ENCODE data around the gene MORN4. TPM values are rescaled to one million over a fixed set of nuclear protein-coding genes. Genes with fewer than 3 reads are reported as not detected.

The MORN4 gene
- total RNA-seq, 2 donors from 2014 or later = 4.9 to 8.3 TPM

- TF ChIP-seq, protein P1, sequence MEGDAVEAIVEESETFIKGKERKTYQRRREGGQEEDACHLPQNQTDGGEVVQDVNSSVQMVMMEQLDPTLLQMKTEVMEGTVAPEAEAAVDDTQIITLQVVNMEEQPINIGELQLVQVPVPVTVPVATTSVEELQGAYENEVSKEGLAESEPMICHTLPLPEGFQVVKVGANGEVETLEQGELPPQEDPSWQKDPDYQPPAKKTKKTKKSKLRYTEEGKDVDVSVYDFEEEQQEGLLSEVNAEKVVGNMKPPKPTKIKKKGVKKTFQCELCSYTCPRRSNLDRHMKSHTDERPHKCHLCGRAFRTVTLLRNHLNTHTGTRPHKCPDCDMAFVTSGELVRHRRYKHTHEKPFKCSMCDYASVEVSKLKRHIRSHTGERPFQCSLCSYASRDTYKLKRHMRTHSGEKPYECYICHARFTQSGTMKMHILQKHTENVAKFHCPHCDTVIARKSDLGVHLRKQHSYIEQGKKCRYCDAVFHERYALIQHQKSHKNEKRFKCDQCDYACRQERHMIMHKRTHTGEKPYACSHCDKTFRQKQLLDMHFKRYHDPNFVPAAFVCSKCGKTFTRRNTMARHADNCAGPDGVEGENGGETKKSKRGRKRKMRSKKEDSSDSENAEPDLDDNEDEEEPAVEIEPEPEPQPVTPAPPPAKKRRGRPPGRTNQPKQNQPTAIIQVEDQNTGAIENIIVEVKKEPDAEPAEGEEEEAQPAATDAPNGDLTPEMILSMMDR (IDR thresholded peaks at IDR 0.05) = no peak
- no peak for TF ChIP-seq POLR2A (IDR thresholded peaks at IDR 0.05)
- H3K27me3 ChIP-seq = no peaks in the 10 kb centered on the region
- no peaks in the 10 kb centered on the region for H3K36me3 ChIP-seq (replicated peaks in 1 of 2; ENCODE audit: insufficient read depth in 1 of 2, low read depth in 2 of 2)
- H3K4me1 ChIP-seq = no peaks in the 10 kb centered on the region
- ATAC-seq = no peak
- no peak overlapping the region for H3K4me3 ChIP-seq
- no peak for DNase-seq
- 86 to 89% methylated on average over 7 to 11 of the region's 13 CpGs for WGBS, 2 donors
- H3K27ac ChIP-seq = no peak overlapping the region
- intact Hi-C loops (cut with DNase I) = no loop called here
- no peaks in the 10 kb centered on the region for H3K9me3 ChIP-seq
Measured at GRCh38 chr10:97608991-97609561, 24.2 kb downstream of the MORN4 start.

- ATAC-seq = no peak
- Histone ChIP-seq H3K4me3 (no peak overlapping the region), H3K9me3 (no peaks in the 10 kb centered on the region), H3K27me3 (no peaks in the 10 kb centered on the region), H3K4me1 (no peaks in the 10 kb centered on the region), H3K27ac (no peak overlapping the region), H3K36me3 (replicated peaks in 1 of 2; ENCODE audit: insufficient read depth in 1 of 2, low read depth in 2 of 2) (no peaks in the 10 kb centered on the region)
- WGBS, 2 donors = 91 to 92% methylated on average over 5 of the region's 5 CpGs
- DNase-seq = no peak
- intact Hi-C loops (cut with DNase I) = no loop called here
- TF ChIP-seq POLR2A (IDR thresholded peaks at IDR 0.05) = no peak
Measured at GRCh38 chr10:97607095-97607636, 26.1 kb downstream of the MORN4 start.

DNA sequence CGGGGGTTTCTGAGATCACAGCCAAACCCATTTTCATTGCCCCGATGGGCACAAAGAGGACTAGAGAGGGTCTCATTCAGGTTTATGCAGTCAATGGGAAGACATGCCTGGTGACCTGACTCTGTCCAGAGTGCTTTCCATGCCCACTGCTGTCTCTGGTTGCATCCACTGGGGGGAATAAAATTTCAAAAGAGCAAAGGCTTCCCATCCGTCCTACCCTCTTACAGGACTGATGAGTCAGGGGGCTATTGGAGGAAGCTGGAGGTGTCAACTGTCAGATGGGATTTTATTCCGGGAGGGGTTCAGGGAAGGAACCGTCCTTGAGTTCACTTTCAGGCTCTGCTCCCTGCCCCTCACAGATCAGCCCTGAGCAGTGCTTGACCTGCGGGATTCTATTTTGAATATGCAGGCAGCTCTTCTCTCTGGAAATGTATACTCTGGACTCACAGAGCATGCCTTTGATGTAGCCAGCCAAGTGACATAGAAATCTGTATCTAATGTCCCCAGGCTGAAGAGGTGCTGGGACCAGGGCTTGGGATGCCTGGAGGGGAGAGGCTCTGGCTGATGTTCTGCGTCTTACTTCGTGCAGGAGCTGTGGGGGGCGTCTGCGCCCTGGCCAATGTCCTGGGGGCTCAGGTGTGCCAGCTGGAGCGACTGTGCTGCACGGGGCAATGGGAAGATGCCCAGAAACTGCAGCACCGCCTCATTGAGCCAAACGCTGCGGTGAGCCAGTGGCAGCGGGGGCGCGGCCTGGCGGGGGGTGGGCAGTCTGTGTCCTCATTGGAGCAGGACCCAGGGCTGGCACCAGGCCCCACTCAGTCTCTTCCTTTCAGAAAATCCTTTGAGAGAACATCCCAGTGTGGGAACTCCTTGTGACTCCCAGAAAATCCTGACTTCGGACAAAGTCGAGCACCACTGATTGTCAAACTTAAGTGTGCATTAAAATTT lies 31.8 kb downstream of the MORN4 start:
- DNase-seq = no peak
- peaks cover 4% of the 10 kb centered on the region for H3K4me1 ChIP-seq
- H3K27me3 ChIP-seq = no peaks in the 10 kb centered on the region
- no peak overlapping the region for H3K27ac ChIP-seq
- ATAC-seq = no peak
- H3K4me3 ChIP-seq = no peak overlapping the region
- no peaks in the 10 kb centered on the region for H3K9me3 ChIP-seq
- 72 to 94% methylated on average over 6 to 21 of the region's 21 CpGs for WGBS, 2 donors
- intact Hi-C loops (cut with DNase I) = no loop called here
- no peaks in the 10 kb centered on the region for H3K36me3 ChIP-seq (replicated peaks in 1 of 2; ENCODE audit: insufficient read depth in 1 of 2, low read depth in 2 of 2)
- no peak for TF ChIP-seq POLR2A (IDR thresholded peaks at IDR 0.05)
- TF ChIP-seq, protein P1 (IDR thresholded peaks at IDR 0.05) = no peak

DNA sequence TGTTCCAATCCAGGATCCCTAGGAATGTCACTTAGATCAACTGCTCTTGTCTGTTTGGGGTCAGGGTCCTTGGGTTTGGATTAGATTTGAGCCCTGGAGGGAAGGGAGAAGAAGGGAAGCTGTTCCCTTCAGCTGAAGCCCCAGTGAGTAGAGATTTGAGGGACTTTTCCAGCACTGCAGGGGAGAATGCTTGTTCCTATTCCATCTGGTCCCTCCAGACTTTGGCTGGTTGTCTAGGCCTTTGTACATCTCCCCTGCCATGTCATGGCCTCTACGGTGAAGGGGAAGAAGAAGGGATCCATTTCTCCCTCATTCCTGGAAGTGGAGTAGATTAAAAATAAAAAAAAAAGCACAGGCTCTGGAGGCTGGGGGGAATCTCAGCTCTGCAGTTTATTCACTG lies 32.7 kb downstream of the MORN4 start:
- WGBS, 2 donors = 87 to 100% methylated on average over 1 of the region's 1 CpG
- H3K9me3 ChIP-seq = no peaks in the 10 kb centered on the region
- no peak overlapping the region for H3K4me3 ChIP-seq

GRCh38 chr10:97599272-97599619 lies 34.1 kb downstream of the MORN4 start:
- WGBS, 2 donors = 81 to 96% methylated on average over 4 to 6 of the region's 6 CpGs
- no peaks in the 10 kb centered on the region for H3K36me3 ChIP-seq (replicated peaks in 1 of 2; ENCODE audit: insufficient read depth in 1 of 2, low read depth in 2 of 2)
- peaks cover 11% of the 10 kb centered on the region for H3K4me1 ChIP-seq
- H3K27me3 ChIP-seq = no peaks in the 10 kb centered on the region
- TF ChIP-seq POLR2A (IDR thresholded peaks at IDR 0.05) = no peak
- TF ChIP-seq, protein P1 (IDR thresholded peaks at IDR 0.05) = no peak
- H3K27ac ChIP-seq = no peak overlapping the region
- intact Hi-C loops (cut with DNase I) = no loop called here
- ATAC-seq (no peak), DNase-seq (no peak)
- H3K9me3 ChIP-seq = no peaks in the 10 kb centered on the region
- no peak overlapping the region for H3K4me3 ChIP-seq

More for the DNA sequence above, 32.7 kb downstream of the MORN4 start:
- ATAC-seq = no peak
- Histone ChIP-seq H3K4me1 (peaks cover 11% of the 10 kb centered on the region), H3K27me3 (no peaks in the 10 kb centered on the region), H3K36me3 (replicated peaks in 1 of 2; ENCODE audit: insufficient read depth in 1 of 2, low read depth in 2 of 2) (no peaks in the 10 kb centered on the region), H3K27ac (no peak overlapping the region)
- intact Hi-C loops (cut with DNase I) = no loop called here
- TF ChIP-seq, protein P1 (IDR thresholded peaks at IDR 0.05) = no peak
- no peak for TF ChIP-seq POLR2A (IDR thresholded peaks at IDR 0.05)
- no peak for DNase-seq
